Gastrocnemius medialis (tissue), 4 donors: ENCODE results near the gene ROBO1. TPM values are rescaled to one million over a fixed set of nuclear protein-coding genes. Genes with fewer than 3 reads are reported as not detected.

Experiments used
- ATAC-seq, 2 donors: fragments of 150-250 bp; one replicate each; pipeline ENCODE4 v1.9.1; 2016
- DNase-seq, 2 donors: peaks; one replicate each; pipeline ENCODE4 v3.0.0-alpha.2; 2019
- H3K27ac ChIP-seq, 4 donors: fragments of 200-600 bp; sonication (generic); 1 replicate in 1 of 4; 2 replicates in 3 of 4; pipeline ENCODE4 v1.5.1; 2016 to 2018; ENCODE audit warnings: mild to moderate bottlenecking in 2 of 4, moderate library complexity in 1 of 4
- H3K27me3 ChIP-seq, 3 donors: fragments of 200-600 bp; sonication (generic) in 2 of 3; 1 replicate in 1 of 3; 2 replicates in 2 of 3; pipeline versions ENCODE4 v1.5.1 to v1.6.0; 2016 to 2019; ENCODE audit warnings: mild to moderate bottlenecking in 1 of 3, moderate library complexity in 1 of 3
- H3K36me3 ChIP-seq, 2 donors: fragments of 200-600 bp; sonication (generic) in 1 of 2; one replicate each; pipeline ENCODE4 v1.5.1; 2017 to 2018
- H3K4me1 ChIP-seq, 2 donors: fragments of 200-600 bp; sonication (generic) in 1 of 2; one replicate each; pipeline ENCODE4 v1.5.1; 2016 to 2017; ENCODE audit warnings: mild to moderate bottlenecking in 2 of 2
- H3K4me3 ChIP-seq, 4 donors: fragments of 200-600 bp; sonication (generic) in 3 of 4; 1 replicate in 1 of 4; 2 replicates in 3 of 4; pipeline ENCODE4 v1.5.1; 2016 to 2019; ENCODE audit warnings: mild to moderate bottlenecking in 2 of 4
- H3K9me3 ChIP-seq, 3 donors: fragments of 200-600 bp; sonication (generic) in 2 of 3; 1 replicate in 1 of 3; 2 replicates in 2 of 3; pipeline ENCODE4 v1.5.1; 2016 to 2019
- POLR2A ChIP-seq, 2 donors: fragments of 450-650 bp; IDR thresholded peaks; one replicate each; pipeline ENCODE4 v1.6.1; 2017; ENCODE audit warnings: antibody characterized with exemption in 2 of 2, mild to moderate bottlenecking in 2 of 2, moderate library complexity in 2 of 2
- in situ Hi-C, 4 donors: fragments of 200-750 bp; cut with MboI; loops; one replicate each; pipeline versions ENCODE4 v1.15.0 to v1.8.0; 2017; ENCODE audit warnings: low sequenced_read_pairs in 4 of 4
- intact Hi-C: fragments of 100-400 bp; cut with DNase I; formaldehyde crosslinking; loops from one replicate; pipeline ENCODE4 v1.15.1; 2023; ENCODE audit warnings: low total_unique reads
- total RNA-seq, 4 donors: library from RNA; depleted of rRNA; stranded (reverse); fragments of >200 nt; gene quantifications; one replicate each; pipeline versions ENCODE4 v1.1.0 to v1.2.3, GENCODE V29; 2016
- TF ChIP-seq, protein P1 (sequence below), 5 experiments: fragments of 450-650 bp in 3 of 5; fragments of 200-600 bp in 2 of 5; sonication (generic) in 2 of 5; IDR thresholded peaks in 4 of 5; conservative IDR thresholded peaks in 1 of 5; 1 replicate in 4 of 5; 2 replicates in 1 of 5; pipeline ENCODE4 v1.5.1; 2016 to 2019; ENCODE audit warnings: antibody characterized with exemption in 5 of 5, mild to moderate bottlenecking in 3 of 5, moderate library complexity in 3 of 5

The ROBO1 gene
- total RNA-seq, 4 donors from 2014 or later = 4.2 to 16.0 (median 9.5) TPM

DNA sequence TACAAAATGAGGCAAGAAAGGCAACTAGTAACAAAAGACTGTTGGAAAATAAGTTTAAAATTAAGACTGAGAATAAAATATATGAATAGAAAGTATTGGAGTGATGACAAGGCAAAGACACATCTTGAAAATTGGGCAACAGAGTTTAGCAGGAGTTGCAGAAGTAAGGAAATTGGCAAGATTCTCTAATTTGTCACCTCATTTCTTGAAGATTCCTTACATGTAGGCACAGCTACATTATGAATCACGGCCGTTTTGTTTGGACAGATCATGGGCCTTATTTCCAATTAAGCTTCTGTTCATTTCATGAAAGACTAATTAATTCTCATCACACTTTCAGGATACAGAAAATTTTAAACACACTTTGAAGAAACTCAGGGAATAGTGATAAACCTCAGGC is 170.1 kb downstream of the ROBO1 start:
- no peaks in the 10 kb centered on the region for H3K9me3 ChIP-seq
- H3K27me3 ChIP-seq = no peaks in the 10 kb centered on the region
- TF ChIP-seq, protein P1, sequence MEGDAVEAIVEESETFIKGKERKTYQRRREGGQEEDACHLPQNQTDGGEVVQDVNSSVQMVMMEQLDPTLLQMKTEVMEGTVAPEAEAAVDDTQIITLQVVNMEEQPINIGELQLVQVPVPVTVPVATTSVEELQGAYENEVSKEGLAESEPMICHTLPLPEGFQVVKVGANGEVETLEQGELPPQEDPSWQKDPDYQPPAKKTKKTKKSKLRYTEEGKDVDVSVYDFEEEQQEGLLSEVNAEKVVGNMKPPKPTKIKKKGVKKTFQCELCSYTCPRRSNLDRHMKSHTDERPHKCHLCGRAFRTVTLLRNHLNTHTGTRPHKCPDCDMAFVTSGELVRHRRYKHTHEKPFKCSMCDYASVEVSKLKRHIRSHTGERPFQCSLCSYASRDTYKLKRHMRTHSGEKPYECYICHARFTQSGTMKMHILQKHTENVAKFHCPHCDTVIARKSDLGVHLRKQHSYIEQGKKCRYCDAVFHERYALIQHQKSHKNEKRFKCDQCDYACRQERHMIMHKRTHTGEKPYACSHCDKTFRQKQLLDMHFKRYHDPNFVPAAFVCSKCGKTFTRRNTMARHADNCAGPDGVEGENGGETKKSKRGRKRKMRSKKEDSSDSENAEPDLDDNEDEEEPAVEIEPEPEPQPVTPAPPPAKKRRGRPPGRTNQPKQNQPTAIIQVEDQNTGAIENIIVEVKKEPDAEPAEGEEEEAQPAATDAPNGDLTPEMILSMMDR (IDR thresholded peaks at IDR 0.05 in 4 of 5, conservative IDR thresholded peaks at IDR 0.05 in 1 of 5) = no peak
- no peak for TF ChIP-seq POLR2A (IDR thresholded peaks at IDR 0.05)
- no peaks in the 10 kb centered on the region for H3K36me3 ChIP-seq
- DNase-seq (no peak), ATAC-seq (no peak)
- intact Hi-C loops (no loop called here), in situ Hi-C loops (loop anchor here in 1 of 4 donors (25.0 kb wide), 1 partner anchor 110 kb away; no protein-coding TSS in a partner anchor)
- no peak overlapping the region for H3K27ac ChIP-seq
- H3K4me1 ChIP-seq = no peaks in the 10 kb centered on the region
- no peak overlapping the region for H3K4me3 ChIP-seq

DNA sequence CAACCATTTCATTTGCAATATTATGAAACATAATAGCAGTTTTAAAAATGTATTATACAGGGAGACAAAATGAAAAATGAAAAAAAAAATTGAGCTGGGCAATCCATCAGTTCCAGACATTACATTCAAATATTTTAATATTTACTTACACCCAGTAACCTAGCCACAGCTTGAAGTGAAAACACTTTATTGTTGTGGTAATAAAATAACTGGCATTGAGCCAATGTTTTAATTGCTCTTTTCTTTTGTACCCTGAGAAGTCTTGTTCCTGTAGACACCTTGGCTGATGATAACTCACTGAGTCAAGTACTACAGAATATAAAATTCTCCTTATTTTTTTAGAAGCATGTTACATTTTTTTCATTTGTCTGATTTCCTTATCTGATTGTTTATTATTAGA is 180.6 kb downstream of the ROBO1 start:
- no peaks in the 10 kb centered on the region for H3K4me1 ChIP-seq
- in situ Hi-C loops = loop anchor here in 1 of 4 donors (25.0 kb wide), 1 partner anchor 100 kb away; no protein-coding TSS in a partner anchor
- no peaks in the 10 kb centered on the region for H3K9me3 ChIP-seq
- DNase-seq (no peak), ATAC-seq (no peak)
- TF ChIP-seq POLR2A (IDR thresholded peaks at IDR 0.05) = no peak
- TF ChIP-seq, protein P1 (IDR thresholded peaks at IDR 0.05 in 4 of 5, conservative IDR thresholded peaks at IDR 0.05 in 1 of 5) = no peak
- H3K4me3 ChIP-seq = no peak overlapping the region
- no peaks in the 10 kb centered on the region for H3K27me3 ChIP-seq
- H3K36me3 ChIP-seq = no peaks in the 10 kb centered on the region
- no peak overlapping the region for H3K27ac ChIP-seq
- intact Hi-C loops = no loop called here

DNA sequence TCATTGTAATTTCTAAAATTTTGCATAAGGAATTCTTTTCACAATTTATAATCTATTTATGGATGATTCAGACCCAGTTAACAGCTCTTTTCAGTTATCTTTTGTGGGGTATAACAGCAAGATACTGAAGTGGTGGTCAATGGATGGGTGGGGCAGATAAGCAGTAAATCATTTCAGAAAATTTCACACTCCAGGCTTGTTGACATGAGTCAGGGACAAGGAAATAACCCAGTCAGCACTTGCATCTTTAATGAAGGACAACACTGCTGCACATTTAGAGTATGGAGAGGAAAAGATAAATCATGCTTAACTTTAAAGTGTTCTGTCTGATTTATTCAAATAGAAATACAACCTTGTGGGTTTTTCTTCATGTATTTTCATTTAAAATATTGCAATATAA is 181.6 kb downstream of the ROBO1 start:
- TF ChIP-seq POLR2A (IDR thresholded peaks at IDR 0.05) = no peak
- TF ChIP-seq, protein P1 (IDR thresholded peaks at IDR 0.05 in 4 of 5, conservative IDR thresholded peaks at IDR 0.05 in 1 of 5) = no peak
- Histone ChIP-seq H3K4me3 (no peak overlapping the region), H3K36me3 (no peaks in the 10 kb centered on the region), H3K9me3 (no peaks in the 10 kb centered on the region), H3K27ac (no peak overlapping the region), H3K4me1 (no peaks in the 10 kb centered on the region), H3K27me3 (no peaks in the 10 kb centered on the region)
- intact Hi-C loops = no loop called here
- in situ Hi-C loops = loop anchor here in 1 of 4 donors (25.0 kb wide), 1 partner anchor 99 kb away; no protein-coding TSS in a partner anchor
- DNase-seq = no peak
- no peak for ATAC-seq

DNA sequence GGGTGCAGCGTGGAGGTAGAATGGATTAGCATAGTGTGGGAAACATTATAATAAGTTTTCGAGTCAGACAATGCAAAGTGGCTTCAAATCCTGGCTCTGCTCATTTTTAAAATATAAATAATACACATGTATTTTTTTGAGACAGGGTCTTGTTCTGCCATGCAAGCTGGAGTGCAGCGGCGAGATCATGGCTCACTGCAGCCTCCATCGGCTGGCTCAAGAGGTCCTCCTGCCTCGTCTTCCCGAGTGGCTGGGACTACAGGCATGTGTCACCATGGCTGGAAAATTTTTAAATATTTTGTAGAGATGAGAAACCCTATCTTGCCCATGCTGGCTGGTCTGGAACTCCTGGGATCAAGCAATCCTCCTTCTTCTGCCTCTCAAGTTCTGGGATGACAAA is 194.9 kb downstream of the ROBO1 start:
- Histone ChIP-seq H3K27me3 (no peaks in the 10 kb centered on the region), H3K4me3 (no peak overlapping the region), H3K27ac (no peak overlapping the region), H3K9me3 (no peaks in the 10 kb centered on the region), H3K36me3 (no peaks in the 10 kb centered on the region), H3K4me1 (no peaks in the 10 kb centered on the region)
- no peak for ATAC-seq
- DNase-seq = no peak
- TF ChIP-seq POLR2A (IDR thresholded peaks at IDR 0.05) = no peak
- TF ChIP-seq, protein P1 (IDR thresholded peaks at IDR 0.05 in 4 of 5, conservative IDR thresholded peaks at IDR 0.05 in 1 of 5) = no peak
- in situ Hi-C loops (no loop called here), intact Hi-C loops (no loop called here)

DNA sequence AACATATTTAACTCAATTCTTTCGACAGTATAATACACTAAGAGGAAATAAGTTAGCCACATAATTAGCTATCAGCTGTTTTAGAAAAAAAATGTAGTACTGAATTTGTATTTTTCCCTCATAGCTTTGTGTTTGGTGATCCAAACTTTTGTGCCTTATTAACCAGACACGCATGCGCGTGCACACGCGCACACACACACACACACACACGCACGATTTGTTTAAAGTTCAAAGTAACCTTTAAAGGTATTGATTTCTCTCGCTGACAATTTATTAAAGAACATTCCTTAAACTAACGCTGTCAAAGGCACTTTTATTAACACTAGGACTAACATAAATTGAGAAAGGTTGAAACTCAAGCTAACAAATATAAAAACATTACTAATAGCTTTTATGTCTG is 198.9 kb downstream of the ROBO1 start:
- H3K9me3 ChIP-seq = no peaks in the 10 kb centered on the region
- intact Hi-C loops (no loop called here), in situ Hi-C loops (no loop called here)
- DNase-seq (no peak), ATAC-seq (no peak)
- no peaks in the 10 kb centered on the region for H3K27me3 ChIP-seq
- peaks cover 0 to 5% of the 10 kb centered on the region in 2 donors for H3K4me1 ChIP-seq
- no peaks in the 10 kb centered on the region for H3K36me3 ChIP-seq
- TF ChIP-seq POLR2A (IDR thresholded peaks at IDR 0.05) = no peak
- TF ChIP-seq, protein P1 (IDR thresholded peaks at IDR 0.05 in 4 of 5, conservative IDR thresholded peaks at IDR 0.05 in 1 of 5) = no peak
- no peak overlapping the region for H3K27ac ChIP-seq
- no peak overlapping the region for H3K4me3 ChIP-seq
